Mononuclear cell (primary cell): ENCODE data around the gene CLEC16A. TPM values are rescaled to one million over a fixed set of nuclear protein-coding genes. Genes with fewer than 3 reads are reported as not detected.

Source experiments
- H3K27me3 ChIP-seq: 2 replicates; pipeline ENCODE4 v1.6.0; 2011; ENCODE audit warnings: low read length, control low read depth; ENCODE audit not compliant: insufficient read depth
- H3K4me1 ChIP-seq: 2 replicates; pipeline ENCODE4 v1.5.1; 2011; ENCODE audit warnings: mild to moderate bottlenecking, low read length, control low read depth; ENCODE audit not compliant: insufficient read depth
- H3K4me3 ChIP-seq: 2 replicates; pipeline ENCODE4 v1.5.1; 2011; ENCODE audit warnings: mild to moderate bottlenecking, low read length, moderate library complexity
- H3K9me3 ChIP-seq: 2 replicates; pipeline ENCODE4 v1.5.1; 2011; ENCODE audit warnings: low read depth, mild to moderate bottlenecking, control low read depth, low read length
- total RNA-seq: library from RNA; depleted of rRNA; stranded (reverse); fragments of >200 nt; gene quantifications from one replicate; pipeline ENCODE4 v1.2.3, GENCODE V29; 2012

Gene CLEC16A
- total RNA-seq, 1 donor, result 26.9 TPM

- H3K9me3 ChIP-seq, result no peaks in the 10 kb centered on the region
- H3K27me3 ChIP-seq, result no peaks in the 10 kb centered on the region
- H3K4me3 ChIP-seq, result no peak overlapping the region
- H3K4me1 ChIP-seq, result no peaks in the 10 kb centered on the region
Measured at GRCh38 chr16:11061629-11062270, 117.4 kb downstream of the CLEC16A start.

GRCh38 chr16:11063448-11064201 lies 119.3 kb downstream of the CLEC16A start:
- Histone ChIP-seq H3K27me3 (no peaks in the 10 kb centered on the region), H3K9me3 (no peaks in the 10 kb centered on the region), H3K4me3 (no peak overlapping the region), H3K4me1 (no peaks in the 10 kb centered on the region)

- no peaks in the 10 kb centered on the region for H3K4me1 ChIP-seq
- no peaks in the 10 kb centered on the region for H3K27me3 ChIP-seq
- no peaks in the 10 kb centered on the region for H3K9me3 ChIP-seq
- H3K4me3 ChIP-seq, result no peak overlapping the region
Measured at GRCh38 chr16:11064202-11064540, 119.8 kb downstream of the CLEC16A start.

GRCh38 chr16:11064851-11065250 lies 120.5 kb downstream of the CLEC16A start:
- no peaks in the 10 kb centered on the region for H3K27me3 ChIP-seq
- no peaks in the 10 kb centered on the region for H3K4me1 ChIP-seq
- H3K4me3 ChIP-seq, result no peak overlapping the region
- H3K9me3 ChIP-seq, result no peaks in the 10 kb centered on the region

GRCh38 chr16:11066261-11066870 lies 122.0 kb downstream of the CLEC16A start:
- H3K9me3 ChIP-seq, result no peaks in the 10 kb centered on the region
- H3K4me1 ChIP-seq, result no peaks in the 10 kb centered on the region
- no peak overlapping the region for H3K4me3 ChIP-seq
- H3K27me3 ChIP-seq, result no peaks in the 10 kb centered on the region

GRCh38 chr16:11067266-11067665 lies 122.9 kb downstream of the CLEC16A start:
- no peaks in the 10 kb centered on the region for H3K4me1 ChIP-seq
- no peaks in the 10 kb centered on the region for H3K27me3 ChIP-seq
- H3K9me3 ChIP-seq, result no peaks in the 10 kb centered on the region

GRCh38 chr16:11067697-11068141 lies 123.4 kb downstream of the CLEC16A start:
- H3K9me3 ChIP-seq, result no peaks in the 10 kb centered on the region
- H3K4me1 ChIP-seq, result no peaks in the 10 kb centered on the region
- H3K27me3 ChIP-seq, result no peaks in the 10 kb centered on the region
- no peak overlapping the region for H3K4me3 ChIP-seq

More at GRCh38 chr16:11067266-11067665, 122.9 kb downstream of the CLEC16A start:
- H3K4me3 ChIP-seq, result no peak overlapping the region

GRCh38 chr16:11071829-11072228 lies 127.5 kb downstream of the CLEC16A start:
- Histone ChIP-seq H3K4me1 (peaks cover 16% of the 10 kb centered on the region), H3K27me3 (no peaks in the 10 kb centered on the region), H3K4me3 (no peak overlapping the region), H3K9me3 (no peaks in the 10 kb centered on the region)

- Histone ChIP-seq H3K4me3 (no peak overlapping the region), H3K4me1 (peaks cover 23% of the 10 kb centered on the region), H3K9me3 (no peaks in the 10 kb centered on the region), H3K27me3 (no peaks in the 10 kb centered on the region)
Measured at GRCh38 chr16:11072420-11073153, 128.2 kb downstream of the CLEC16A start.

- Histone ChIP-seq H3K4me1 (peaks cover 31% of the 10 kb centered on the region), H3K27me3 (no peaks in the 10 kb centered on the region), H3K9me3 (no peaks in the 10 kb centered on the region), H3K4me3 (no peak overlapping the region)
Measured at GRCh38 chr16:11073407-11073999, 129.1 kb downstream of the CLEC16A start.

GRCh38 chr16:11074131-11074530 lies 129.8 kb downstream of the CLEC16A start:
- Histone ChIP-seq H3K9me3 (no peaks in the 10 kb centered on the region), H3K4me3 (no peak overlapping the region), H3K4me1 (peaks cover 36% of the 10 kb centered on the region), H3K27me3 (no peaks in the 10 kb centered on the region)

- Histone ChIP-seq H3K9me3 (no peaks in the 10 kb centered on the region), H3K27me3 (no peaks in the 10 kb centered on the region), H3K4me1 (peaks cover 46% of the 10 kb centered on the region), H3K4me3 (no peak overlapping the region)
Measured at GRCh38 chr16:11075163-11075562, 130.8 kb downstream of the CLEC16A start.

GRCh38 chr16:11076259-11077018 lies 132.1 kb downstream of the CLEC16A start:
- H3K4me1 ChIP-seq, result peaks cover 46% of the 10 kb centered on the region
- H3K9me3 ChIP-seq, result no peaks in the 10 kb centered on the region
- no peaks in the 10 kb centered on the region for H3K27me3 ChIP-seq
- H3K4me3 ChIP-seq, result no peak overlapping the region

GRCh38 chr16:11078812-11079459 lies 134.6 kb downstream of the CLEC16A start:
- Histone ChIP-seq H3K27me3 (no peaks in the 10 kb centered on the region), H3K4me3 (no peak overlapping the region), H3K4me1 (peaks cover 46% of the 10 kb centered on the region), H3K9me3 (no peaks in the 10 kb centered on the region)
